ENCODE measurements around the gene SYNPO2.

DNA sequence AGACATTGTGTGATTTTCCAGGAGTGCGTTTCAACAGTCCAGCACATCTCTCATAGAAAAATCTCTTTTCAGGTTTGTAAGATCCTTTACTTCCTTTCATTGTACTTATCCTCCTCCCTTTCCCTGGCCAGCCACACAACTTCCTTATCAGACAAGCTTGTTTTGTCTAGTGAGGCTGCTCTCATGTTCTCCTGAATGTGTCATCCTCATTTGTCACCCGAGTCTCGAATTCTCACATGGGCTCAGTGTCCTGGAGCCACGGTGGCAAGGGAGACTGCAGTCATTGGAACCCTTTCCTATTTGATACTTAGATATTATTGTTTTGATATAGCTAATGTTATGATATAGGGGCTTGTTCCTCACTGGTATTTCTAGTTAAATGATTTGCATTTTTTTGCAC lies 16.9 kb downstream of the SYNPO2 start:
- TF ChIP-seq, protein P1, sequence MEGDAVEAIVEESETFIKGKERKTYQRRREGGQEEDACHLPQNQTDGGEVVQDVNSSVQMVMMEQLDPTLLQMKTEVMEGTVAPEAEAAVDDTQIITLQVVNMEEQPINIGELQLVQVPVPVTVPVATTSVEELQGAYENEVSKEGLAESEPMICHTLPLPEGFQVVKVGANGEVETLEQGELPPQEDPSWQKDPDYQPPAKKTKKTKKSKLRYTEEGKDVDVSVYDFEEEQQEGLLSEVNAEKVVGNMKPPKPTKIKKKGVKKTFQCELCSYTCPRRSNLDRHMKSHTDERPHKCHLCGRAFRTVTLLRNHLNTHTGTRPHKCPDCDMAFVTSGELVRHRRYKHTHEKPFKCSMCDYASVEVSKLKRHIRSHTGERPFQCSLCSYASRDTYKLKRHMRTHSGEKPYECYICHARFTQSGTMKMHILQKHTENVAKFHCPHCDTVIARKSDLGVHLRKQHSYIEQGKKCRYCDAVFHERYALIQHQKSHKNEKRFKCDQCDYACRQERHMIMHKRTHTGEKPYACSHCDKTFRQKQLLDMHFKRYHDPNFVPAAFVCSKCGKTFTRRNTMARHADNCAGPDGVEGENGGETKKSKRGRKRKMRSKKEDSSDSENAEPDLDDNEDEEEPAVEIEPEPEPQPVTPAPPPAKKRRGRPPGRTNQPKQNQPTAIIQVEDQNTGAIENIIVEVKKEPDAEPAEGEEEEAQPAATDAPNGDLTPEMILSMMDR (IDR thresholded peaks at IDR 0.05; ENCODE audit: insufficient read depth, low read length, poor library complexity, severe bottlenecking): no peak
- TF ChIP-seq EZH2phosphoT487 (conservative IDR thresholded peaks at IDR 0.05; ENCODE audit: low read length): no peak
